Effector memory CD4-positive, alpha-beta T cell (primary cell): ENCODE measurements around the gene BRPF1.
A peak's percentile ranks its signal among the peaks of the same experiment; 100 is the strongest.

Experiments
- DNase-seq, 3 donors: peaks; one replicate each; pipeline ENCODE4 v3.0.0-alpha.2; 2020
- H3K27ac ChIP-seq: 2 replicates; pipeline ENCODE4 v1.7.0; 2013; ENCODE audit warnings: mild to moderate bottlenecking, low read length, moderate library complexity; ENCODE audit not compliant: insufficient read depth, poor library complexity, severe bottlenecking
- H3K27me3 ChIP-seq: replicated peaks from 2 replicates; pipeline ENCODE4 v1.7.0; 2013; ENCODE audit warnings: mild to moderate bottlenecking, low read length; ENCODE audit not compliant: insufficient read depth, control insufficient read depth, poor library complexity, severe bottlenecking
- H3K36me3 ChIP-seq: 2 replicates; pipeline ENCODE4 v1.7.0; 2013; ENCODE audit warnings: mild to moderate bottlenecking, low read length, moderate library complexity; ENCODE audit not compliant: control insufficient read depth, insufficient read depth
- H3K4me1 ChIP-seq: 2 replicates; pipeline ENCODE4 v1.7.0; 2013; ENCODE audit warnings: low read length, mild to moderate bottlenecking; ENCODE audit not compliant: control insufficient read depth, insufficient read depth, poor library complexity, severe bottlenecking
- H3K4me3 ChIP-seq: 2 replicates; pipeline ENCODE4 v1.7.0; 2013; ENCODE audit warnings: low read length, low read depth, mild to moderate bottlenecking; ENCODE audit not compliant: insufficient read depth, poor library complexity, severe bottlenecking
- H3K9me3 ChIP-seq: 2 replicates; pipeline ENCODE4 v1.7.0; 2013; ENCODE audit warnings: mild to moderate bottlenecking, low read length, moderate library complexity; ENCODE audit not compliant: control insufficient read depth
- total RNA-seq, 3 donors: gene quantifications; one replicate each; lab custom pipeline; 2026; lab: John Stamatoyannopoulos, UW

The BRPF1 gene, protein sequence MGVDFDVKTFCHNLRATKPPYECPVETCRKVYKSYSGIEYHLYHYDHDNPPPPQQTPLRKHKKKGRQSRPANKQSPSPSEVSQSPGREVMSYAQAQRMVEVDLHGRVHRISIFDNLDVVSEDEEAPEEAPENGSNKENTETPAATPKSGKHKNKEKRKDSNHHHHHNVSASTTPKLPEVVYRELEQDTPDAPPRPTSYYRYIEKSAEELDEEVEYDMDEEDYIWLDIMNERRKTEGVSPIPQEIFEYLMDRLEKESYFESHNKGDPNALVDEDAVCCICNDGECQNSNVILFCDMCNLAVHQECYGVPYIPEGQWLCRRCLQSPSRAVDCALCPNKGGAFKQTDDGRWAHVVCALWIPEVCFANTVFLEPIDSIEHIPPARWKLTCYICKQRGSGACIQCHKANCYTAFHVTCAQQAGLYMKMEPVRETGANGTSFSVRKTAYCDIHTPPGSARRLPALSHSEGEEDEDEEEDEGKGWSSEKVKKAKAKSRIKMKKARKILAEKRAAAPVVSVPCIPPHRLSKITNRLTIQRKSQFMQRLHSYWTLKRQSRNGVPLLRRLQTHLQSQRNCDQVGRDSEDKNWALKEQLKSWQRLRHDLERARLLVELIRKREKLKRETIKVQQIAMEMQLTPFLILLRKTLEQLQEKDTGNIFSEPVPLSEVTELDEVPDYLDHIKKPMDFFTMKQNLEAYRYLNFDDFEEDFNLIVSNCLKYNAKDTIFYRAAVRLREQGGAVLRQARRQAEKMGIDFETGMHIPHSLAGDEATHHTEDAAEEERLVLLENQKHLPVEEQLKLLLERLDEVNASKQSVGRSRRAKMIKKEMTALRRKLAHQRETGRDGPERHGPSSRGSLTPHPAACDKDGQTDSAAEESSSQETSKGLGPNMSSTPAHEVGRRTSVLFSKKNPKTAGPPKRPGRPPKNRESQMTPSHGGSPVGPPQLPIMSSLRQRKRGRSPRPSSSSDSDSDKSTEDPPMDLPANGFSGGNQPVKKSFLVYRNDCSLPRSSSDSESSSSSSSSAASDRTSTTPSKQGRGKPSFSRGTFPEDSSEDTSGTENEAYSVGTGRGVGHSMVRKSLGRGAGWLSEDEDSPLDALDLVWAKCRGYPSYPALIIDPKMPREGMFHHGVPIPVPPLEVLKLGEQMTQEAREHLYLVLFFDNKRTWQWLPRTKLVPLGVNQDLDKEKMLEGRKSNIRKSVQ (N-terminal part only)
- total RNA-seq: 58.6 to 86.7 (median 61.1) reads per million in 3 donors

DNA sequence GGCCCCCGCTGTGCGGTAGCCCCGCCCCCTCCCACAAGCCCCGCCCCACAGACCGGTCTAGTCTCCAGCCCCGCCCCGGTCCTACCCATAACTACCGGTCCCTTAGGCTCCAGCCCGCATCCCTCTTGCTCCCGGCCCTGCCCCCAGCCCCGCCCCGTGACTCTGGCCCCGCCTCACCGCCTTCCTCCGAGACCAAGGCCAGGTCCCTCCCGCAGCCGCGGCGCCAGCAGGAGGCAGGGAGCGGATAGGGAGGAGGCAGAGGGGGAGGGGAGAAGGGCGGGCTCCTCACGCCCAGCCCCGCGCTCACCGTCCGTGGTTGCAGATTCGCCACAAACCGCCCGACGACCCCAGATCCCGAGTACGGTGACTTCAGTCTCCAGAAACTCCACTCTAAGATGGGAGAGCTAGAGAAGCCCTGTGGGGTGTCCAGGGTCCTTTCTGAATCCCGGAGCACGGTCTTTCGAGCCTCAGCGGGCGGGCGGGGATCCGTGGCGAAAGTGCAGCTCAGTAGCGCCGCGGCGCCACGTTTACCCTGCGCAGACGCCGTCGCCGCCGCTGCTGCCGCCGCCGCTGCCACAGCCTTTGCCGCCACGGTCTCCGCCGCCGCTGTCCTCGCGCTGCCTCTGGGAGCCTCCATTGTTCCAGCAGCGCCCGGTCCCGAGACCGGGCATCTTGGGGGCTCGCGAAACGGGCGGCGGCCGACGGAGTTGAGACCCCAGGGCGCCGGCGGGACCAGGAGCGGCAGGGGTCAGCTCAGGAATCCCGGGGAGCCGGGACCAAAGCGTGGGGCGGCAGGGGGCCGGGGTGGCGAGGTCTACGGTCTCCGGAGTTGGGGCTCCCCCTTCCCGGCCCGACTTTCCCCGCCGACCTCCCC lies at the start of gene BRPF1:
TSS of gene BRPF1 (plus strand) at position 530 of the 874 bp plus-strand sequence. CDS start 2,406 bp downstream, outside the sequence.
- H3K36me3 ChIP-seq: peaks cover 18% of the 10 kb centered on the region
- peak within 1 kb of the TSS; percentile 92 for H3K27ac ChIP-seq
- DNase-seq: peak; percentile 98 to 100 (median 100)
- no peaks in the 10 kb centered on the region for H3K27me3 ChIP-seq
- H3K4me3 ChIP-seq: peak within 1 kb of the TSS; percentile 77
- H3K4me1 ChIP-seq: peaks cover 20% of the 10 kb centered on the region
- no peaks in the 10 kb centered on the region for H3K9me3 ChIP-seq

DNA sequence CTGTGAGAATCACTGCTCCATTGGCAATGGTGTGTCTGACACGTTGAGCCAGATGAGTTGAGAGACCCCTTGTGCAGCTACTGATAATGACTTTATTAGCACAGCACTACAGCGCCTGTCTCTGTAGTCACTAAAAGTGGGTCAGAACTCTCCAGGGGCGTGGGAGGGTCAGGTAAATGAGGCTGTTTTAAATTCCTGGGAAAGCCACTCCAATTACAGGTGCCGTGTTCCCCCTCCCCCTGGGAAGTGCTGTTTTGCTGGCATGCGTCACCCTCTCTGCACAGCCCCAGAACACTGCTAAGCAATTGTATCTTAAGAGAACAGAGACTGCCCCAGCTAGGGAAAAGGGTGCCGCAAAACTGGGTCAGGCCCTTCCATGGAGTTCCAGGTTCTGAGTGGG lies 49.4 kb upstream of the BRPF1 start:
- no peaks in the 10 kb centered on the region for H3K9me3 ChIP-seq
- H3K36me3 ChIP-seq: peaks cover 93% of the 10 kb centered on the region
- no peak overlapping the region for H3K4me3 ChIP-seq
- H3K4me1 ChIP-seq: no peaks in the 10 kb centered on the region
- H3K27ac ChIP-seq: no peak overlapping the region
- no peak for DNase-seq
- H3K27me3 ChIP-seq: no peaks in the 10 kb centered on the region

DNA sequence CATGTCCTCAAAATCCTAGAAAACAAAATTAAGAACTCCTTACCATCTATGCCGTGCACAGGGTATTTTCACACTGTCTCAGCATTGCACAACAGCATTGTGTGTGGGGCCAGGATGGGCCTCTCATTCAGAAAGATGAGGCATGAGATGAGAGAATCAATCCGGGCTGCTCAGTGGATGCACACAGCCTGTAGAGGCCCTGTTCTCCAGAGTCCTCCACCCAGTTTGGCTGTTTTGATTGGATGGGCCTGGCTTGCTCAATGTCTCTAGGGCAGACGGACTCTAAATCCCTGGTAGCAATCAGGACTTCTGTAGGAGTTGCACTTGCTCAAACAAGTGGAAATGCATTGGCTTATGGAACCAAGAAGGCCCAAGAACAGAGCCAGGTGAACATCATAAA lies 48.1 kb upstream of the BRPF1 start:
- DNase-seq: no peak
- Histone ChIP-seq H3K9me3 (no peaks in the 10 kb centered on the region), H3K27ac (no peak overlapping the region), H3K4me3 (no peak overlapping the region), H3K4me1 (no peaks in the 10 kb centered on the region), H3K27me3 (no peaks in the 10 kb centered on the region), H3K36me3 (peaks cover 92% of the 10 kb centered on the region)

DNA sequence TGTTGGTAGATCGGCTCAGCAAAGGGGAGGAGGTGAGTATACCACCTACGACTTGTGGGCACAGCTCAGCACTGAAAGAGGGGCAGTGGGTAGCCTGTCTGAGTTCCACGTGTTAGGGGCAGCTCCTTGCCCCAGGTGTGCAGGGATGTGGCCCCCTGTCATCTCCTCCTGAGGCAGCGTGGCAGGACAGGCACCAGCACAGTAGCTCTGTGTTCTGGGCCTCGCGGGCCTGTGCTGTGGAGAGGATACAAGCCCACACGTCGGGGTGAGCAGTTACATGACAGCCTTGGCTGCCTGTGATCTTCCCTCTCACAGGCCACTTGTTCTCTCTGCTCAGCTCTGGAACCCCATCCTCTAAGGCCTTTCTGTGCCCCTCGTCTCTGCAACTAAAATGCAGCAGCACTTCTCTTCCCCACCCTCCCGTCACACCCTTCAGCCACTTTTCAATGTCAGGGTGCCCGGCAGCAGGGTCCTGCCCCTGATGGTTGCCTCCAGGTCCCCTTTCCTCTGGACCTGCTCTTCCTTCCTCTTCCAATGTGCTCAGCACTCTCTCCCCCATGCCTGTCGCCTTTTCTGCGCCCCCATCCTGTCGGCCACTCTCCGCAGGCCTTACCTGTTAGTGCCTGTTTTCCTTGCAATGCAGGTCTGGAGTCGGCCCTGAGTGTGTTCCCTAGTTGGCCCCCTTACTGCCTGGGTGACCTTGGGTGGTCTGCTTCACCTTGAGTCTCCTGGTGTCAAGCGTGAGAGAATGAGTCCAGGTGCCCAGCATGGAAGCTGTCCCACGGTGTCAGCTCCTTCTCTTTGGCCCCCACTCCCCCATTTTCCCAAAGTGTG lies 46.1 kb upstream of the BRPF1 start:
- peaks cover 92% of the 10 kb centered on the region for H3K36me3 ChIP-seq
- no peak for DNase-seq
- no peaks in the 10 kb centered on the region for H3K4me1 ChIP-seq
- no peaks in the 10 kb centered on the region for H3K27me3 ChIP-seq
- H3K9me3 ChIP-seq: no peaks in the 10 kb centered on the region
- no peak overlapping the region for H3K4me3 ChIP-seq
- no peak overlapping the region for H3K27ac ChIP-seq

DNA sequence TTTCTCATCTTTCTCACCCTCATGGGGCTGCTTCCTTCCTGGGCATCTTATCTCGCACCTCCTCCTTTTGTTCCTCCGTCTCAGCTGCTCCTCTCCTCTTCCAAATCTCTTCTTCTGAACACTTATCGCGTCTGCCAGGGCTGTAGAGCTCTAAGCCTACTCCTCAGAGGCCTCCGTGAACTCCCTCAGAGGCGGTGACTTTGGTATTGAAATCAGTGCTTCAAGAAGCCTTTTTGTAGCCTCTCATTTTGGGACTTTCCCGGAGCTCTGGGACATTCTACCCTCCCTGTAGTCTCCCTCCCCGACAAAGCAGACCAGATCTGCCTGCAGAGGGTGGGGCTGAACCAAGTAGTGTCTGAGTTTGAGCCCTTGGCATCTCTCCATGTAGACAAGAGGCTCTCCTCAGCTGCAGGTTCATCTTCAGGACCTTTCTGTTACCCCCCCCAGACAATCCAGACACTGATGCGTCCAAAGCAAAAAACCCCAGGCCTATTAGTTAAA lies 45.4 kb upstream of the BRPF1 start:
- peaks cover 94% of the 10 kb centered on the region for H3K36me3 ChIP-seq
- no peak for DNase-seq

DNA sequence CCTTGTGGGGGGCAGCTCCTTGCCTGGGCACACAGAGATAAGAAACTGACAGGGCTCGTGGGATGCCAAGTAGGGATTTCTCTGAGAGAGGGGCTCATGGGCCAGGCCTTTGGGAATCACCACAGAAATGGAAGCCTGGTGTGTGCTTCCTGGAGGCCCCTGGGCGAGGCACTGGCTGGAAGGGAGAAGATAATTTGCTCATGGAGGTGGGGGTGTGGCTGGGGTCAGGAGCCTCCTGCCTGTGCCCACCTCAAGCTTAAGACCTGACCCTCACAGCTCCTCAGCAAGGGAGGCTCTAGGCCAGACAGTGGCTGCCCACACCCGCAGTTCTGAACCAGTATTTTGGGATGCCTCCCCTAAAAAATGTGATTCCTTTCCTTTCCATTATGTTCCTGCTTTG lies 44.8 kb upstream of the BRPF1 start:
- H3K9me3 ChIP-seq: no peaks in the 10 kb centered on the region
- H3K36me3 ChIP-seq: peaks cover 94% of the 10 kb centered on the region
- no peaks in the 10 kb centered on the region for H3K27me3 ChIP-seq
- DNase-seq: no peak
- no peaks in the 10 kb centered on the region for H3K4me1 ChIP-seq
- no peak overlapping the region for H3K27ac ChIP-seq
- no peak overlapping the region for H3K4me3 ChIP-seq

More for the DNA sequence above, 45.4 kb upstream of the BRPF1 start:
- Histone ChIP-seq H3K9me3 (no peaks in the 10 kb centered on the region), H3K27me3 (no peaks in the 10 kb centered on the region), H3K4me1 (no peaks in the 10 kb centered on the region), H3K27ac (no peak overlapping the region), H3K4me3 (no peak overlapping the region)

DNA sequence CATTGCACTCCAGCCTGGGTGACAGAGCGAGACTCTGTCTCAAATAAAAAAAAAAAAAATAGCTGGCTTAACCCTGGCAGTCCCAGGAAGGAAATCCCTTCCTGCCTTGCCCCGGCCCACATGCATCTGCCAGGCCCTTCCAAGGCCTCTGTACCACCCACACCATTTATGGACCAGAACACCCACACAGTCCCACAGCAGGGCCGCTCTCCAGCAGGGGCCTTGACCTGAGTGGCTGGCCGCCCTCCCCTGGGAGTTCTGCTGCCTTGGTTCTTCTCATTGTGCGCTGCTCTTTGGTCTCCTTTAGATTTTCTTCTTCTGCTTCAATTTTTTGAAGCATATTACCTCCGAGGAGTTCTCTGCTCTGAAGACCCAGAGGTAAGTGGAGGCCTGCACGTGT lies 44.0 kb upstream of the BRPF1 start:
- H3K27me3 ChIP-seq: no peaks in the 10 kb centered on the region
- no peaks in the 10 kb centered on the region for H3K9me3 ChIP-seq
- H3K4me3 ChIP-seq: no peak overlapping the region
- no peak overlapping the region for H3K27ac ChIP-seq
- peaks cover 95% of the 10 kb centered on the region for H3K36me3 ChIP-seq
- H3K4me1 ChIP-seq: no peaks in the 10 kb centered on the region
- no peak for DNase-seq

DNA sequence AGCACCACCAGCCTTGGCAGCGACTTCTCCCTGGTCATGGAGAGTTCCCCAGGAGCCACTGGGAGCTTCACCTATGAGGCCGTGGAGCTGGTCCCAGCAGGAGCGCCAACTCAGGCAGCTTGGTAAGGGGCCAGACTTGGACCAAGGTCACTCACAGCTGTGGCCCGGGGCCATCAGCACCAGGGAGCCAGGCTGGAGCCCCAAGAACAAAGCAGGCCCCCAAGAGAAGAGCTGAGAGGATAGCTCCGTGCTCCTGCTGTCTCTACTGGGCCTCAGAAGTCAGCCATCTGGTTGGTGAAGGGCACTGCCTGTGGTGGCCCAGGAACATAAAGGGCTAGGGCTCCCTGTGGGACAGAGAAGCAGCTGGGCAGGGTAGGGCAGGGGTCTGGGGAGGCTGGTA lies 42.6 kb upstream of the BRPF1 start:
- Histone ChIP-seq H3K27ac (no peak overlapping the region), H3K4me3 (no peak overlapping the region), H3K36me3 (peaks cover 98% of the 10 kb centered on the region), H3K4me1 (no peaks in the 10 kb centered on the region), H3K9me3 (no peaks in the 10 kb centered on the region), H3K27me3 (no peaks in the 10 kb centered on the region)
- DNase-seq: no peak
